Activated CD4-positive, alpha-beta T cell treated with anti-CD3 and anti-CD28 coated beads, Interleukin-2, amount 50 U/mL, for 16 hours (primary cell): Measurements from ENCODE around the gene DDX41.
"Not testable (repeated sequence)": the region's sequence is repeated elsewhere in the genome, so short reads cannot be mapped to it uniquely, and the experiment has no call there.

Source experiments
- DNase-seq: peaks from one replicate; pipeline ENCODE4 v3.0.0-alpha.2; 2020

DDX41 gene

DNA sequence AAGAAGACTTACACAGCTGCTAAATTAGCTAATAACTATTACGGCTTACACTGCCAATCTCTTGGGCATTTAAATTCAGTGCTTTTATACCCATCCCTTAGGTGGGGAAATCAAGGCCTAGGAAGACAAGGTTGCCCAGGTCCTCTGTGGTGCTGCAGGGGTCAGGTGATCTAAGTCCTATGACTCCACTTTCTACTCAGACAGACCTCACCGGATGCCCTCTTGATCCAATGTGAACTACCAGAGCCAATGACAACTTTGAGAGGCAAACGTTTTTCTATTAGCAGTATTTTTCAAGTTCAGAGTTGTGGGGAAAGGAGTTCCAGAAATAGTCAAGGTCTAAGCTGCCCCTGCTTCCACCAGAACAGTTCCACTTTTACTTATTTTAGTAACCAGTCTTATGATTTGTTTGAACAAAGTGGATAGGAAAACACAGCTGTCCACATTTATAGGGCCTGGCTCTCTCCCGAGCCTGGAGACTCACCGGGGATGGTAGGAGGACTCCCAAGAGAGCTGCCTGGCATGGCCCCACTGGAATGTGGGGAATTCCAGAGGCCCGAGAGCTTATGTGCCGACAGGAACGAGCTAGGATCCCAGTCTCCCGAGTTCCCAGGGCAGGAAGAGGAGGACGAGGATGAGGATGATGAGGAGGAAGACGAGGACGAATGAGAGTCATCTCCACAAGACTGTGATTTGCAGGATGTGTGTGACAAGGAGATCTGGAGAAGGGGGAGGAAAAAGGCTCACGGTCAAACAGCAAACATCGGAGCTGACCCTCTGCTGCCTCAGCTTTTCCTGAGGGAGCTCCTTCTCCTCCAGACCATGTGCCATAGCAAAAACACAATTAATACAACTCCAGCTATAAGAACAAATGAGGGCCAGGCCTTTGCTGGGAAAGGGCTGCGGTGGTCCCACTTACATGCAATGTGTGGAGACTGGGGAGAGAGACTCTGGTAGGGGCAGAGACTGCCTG lies 20.9 kb upstream of the DDX41 start:
- DNase-seq = no peak

DNA sequence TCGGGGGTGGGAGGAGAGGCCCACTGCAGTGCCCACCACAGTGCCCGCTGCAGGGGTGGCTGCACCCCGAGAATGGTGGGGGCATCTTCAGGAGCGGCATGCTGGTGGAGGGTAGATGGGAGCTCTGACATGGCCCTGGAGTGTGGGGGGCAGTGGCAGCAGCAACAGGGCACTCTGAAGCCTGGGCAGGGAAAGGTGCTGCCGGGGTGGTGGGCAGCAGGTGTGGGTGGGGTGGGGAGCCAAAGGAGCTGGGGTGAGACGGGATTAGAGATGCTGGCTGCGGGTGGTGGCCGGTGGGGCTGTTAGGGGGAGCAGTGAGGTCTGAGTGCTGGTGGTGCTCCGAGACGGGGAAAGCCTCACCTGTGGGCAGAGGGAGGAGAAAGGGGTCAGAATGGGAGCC lies 19.6 kb upstream of the DDX41 start:
- DNase-seq = no peak

DNA sequence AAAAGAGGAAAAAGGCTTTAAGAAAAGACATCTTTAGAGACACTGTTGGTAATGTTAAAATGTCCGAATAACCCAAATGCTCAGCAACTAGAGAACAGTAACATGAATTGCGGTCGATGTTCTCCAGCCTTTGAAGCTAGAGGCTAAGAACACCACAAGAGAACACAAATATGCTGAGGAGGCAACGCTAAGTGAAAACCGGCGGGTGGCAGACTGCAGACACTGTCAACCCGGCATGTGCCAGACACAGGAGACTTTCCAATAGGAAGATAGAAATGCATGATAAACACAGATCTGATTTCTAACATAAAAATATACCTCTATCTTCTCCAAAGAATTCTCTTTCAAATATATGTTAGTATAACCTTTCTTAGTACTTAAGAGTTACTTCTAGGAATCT lies 18.4 kb upstream of the DDX41 start:
- DNase-seq = no peak

DNA sequence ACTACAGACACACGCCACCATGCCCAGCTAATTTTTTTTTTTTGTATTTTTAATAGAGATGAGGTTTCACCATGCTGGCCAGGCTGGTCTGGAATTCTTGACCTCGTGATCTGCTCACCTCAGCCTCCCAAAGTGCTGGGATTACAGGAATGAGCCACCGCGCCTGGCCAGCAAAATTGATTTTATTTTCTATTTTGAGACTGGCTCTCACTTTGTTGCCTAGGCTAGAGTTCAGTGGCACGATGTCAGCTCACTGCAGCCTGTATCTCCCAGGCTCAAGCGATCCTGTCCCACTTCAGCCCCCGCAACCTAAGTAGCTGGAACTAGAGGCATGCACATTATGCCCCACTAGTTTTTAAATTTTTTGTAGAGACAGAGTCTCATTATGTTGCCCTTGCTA lies 17.7 kb upstream of the DDX41 start:
- DNase-seq = not testable (repeated sequence)

DNA sequence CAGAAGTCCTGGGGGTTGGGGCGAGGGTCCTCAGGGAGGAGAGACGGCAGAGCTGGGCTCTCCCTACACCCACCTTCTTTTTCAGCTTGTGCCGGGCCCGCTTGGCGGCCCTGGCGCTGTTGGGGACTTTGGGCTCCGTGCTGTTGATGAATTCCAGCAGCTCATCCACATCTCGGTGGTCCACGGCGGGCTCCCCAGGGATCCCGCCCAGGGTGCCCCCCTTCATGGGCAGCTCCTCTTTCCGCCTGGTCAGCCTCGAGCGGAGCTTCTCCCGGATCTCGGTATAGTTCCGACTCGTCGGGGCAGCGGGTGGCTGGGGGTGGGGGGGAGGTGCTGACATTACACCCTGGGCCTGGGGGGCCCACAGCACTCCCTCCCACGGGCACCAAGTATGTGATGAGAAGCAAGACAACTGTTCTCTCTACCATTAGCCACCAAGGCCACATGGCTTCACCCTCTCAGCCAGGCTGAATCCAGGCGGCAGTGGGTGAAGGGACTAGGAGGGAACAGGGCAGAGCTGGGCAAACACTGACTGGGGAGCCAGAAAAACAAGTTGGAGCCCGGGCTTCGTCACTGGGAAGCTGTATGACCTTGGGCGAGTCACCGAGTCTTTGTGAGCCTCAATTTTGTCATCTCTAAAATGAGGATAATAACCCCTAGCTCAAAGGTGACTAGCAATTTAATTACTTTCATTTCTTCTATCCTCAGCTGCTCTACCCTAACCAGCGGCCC lies 14.6 kb upstream of the DDX41 start:
- no peak for DNase-seq

DNA sequence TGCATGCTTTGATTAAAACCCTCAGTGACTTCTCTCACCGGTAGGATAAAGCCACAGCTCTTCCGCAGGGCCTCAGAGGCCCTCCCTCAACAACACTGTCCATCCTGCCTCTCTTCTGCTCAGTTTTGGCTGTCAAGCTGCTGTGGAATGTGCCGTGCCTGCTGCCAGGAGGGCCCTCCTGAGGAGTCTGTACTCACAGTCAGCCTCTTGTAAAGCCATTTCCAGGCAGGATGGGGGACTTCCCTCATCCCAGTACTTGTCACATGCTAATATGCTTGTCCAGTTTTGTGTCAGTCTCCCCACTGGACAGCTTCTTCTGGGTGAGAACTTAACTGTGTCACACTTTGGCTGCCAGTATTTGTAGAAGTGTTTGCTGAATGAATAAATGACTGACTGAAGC lies 13.9 kb upstream of the DDX41 start:
- no peak for DNase-seq

DNA sequence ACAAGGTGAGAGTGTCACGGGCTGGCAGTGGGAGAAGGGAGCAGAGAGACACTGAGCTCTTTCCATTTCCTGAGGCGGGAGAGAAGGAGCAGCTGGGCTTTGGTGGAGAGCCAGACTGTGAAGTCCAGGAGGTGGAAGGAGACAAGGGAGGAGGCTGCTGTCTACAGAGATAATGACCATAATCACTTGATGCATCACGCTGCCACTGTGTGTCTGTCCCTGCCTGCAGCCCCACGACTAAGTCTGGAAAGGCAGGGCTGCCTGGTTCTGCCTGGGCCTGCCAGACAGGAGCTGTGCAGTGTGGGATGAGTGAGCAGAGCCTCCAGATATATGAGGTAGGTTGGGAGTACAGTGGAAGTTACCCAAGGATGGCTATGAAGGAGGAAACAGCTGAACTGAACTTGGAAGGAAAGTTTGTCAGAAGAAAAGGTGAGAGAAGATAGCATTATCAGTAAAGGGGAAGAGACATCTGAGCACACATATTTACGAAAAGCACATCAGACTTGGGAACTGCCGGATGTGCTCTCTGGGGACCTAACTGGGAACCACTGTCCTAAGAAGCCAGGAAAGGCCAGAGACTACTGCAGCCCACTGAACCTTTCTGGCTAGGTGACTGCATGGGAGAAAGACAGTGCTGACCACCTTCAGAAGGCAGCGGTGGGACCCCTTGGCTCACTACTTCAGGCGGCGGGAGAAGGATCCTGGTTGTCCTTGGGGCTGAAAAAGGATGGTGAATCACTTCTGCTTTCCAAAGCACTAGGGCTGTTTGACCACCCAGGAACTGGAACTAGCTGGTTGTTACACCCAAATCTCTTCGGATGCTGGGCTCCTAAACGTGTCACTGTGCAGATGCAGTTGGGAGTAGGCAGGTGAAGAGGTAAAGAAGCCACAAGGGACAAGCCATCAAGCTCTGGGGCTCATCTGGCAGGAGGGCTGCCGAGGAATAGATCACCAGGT lies 12.8 kb upstream of the DDX41 start:
- no peak for DNase-seq

DNA sequence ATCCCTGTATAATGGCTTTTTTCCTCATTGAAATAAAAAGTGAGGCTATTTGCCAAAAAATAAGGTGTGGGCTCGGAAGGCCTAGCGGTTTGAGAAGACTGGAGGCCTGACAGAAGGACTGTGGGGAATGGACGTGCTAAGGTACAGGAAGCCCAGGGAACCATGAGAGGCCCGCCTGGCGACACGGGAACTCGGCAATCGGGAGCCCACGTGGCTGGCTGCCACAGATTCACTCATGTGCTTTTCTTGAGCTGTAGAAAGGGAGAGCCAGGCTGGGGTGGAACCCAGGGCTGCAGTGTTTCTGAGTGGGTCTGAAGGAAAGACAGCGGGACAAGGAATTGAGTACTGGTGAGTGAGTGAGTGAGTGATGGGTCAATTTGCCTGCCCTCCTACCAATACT lies 11.9 kb upstream of the DDX41 start:
- no peak for DNase-seq

DNA sequence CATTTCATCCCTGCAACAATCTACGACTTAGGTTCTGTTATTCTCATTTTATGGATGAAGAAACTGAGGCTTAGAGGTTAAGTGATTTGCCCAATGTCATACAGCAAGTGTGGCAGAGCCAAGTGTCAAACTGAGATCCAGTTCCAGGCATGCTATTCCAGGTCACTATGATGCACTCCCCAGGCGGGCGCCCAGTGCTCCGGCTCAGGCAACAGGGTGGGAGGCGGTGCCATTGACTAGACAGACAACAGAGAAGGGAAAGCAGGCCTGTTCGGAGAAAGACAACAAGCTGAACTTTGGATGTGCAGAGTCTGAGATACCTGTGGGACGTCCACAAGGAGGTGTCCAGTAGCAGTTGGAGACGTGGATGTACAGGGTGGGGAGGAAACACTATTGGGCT lies 10.8 kb upstream of the DDX41 start:
- DNase-seq = no peak

DNA sequence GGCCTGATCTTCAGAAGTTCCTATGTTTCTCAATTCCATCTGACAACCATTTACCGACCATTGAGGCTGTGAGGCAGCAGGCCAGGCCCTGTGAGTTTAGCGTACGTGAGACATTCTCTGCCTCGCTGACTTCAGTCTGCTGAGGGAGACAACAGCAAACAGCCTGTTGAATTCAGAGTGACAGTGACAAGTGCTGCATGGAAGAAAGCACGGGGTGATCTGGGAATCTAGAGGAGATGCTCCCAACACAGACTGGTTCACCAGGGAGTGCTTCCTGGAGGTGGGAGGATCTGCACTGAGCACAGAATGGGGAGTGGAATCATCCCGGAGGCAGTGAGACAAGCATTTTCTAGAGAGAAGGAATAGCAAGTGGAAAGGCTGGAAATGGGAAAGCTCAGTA lies 10.0 kb upstream of the DDX41 start:
- DNase-seq = no peak

DNA sequence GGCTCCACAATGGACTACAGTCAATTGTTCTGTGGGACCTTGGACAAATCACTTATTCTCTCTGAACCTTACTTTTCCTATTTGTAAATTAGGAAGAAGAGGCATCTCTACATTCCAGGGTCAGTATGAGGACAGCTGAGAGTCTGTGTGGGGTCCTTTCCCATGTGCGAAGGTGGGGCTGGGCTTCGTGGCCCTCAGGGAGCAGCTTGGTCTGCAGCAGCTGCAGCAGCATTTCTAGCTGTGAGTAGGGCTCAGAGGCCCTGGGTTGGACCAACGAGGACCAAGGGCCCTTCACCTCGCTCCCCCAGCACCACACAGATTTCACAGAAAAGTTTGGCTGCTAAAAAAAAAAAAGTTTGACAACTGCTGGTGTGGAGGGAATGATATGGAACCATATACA lies 9.4 kb upstream of the DDX41 start:
- DNase-seq = no peak

DNA sequence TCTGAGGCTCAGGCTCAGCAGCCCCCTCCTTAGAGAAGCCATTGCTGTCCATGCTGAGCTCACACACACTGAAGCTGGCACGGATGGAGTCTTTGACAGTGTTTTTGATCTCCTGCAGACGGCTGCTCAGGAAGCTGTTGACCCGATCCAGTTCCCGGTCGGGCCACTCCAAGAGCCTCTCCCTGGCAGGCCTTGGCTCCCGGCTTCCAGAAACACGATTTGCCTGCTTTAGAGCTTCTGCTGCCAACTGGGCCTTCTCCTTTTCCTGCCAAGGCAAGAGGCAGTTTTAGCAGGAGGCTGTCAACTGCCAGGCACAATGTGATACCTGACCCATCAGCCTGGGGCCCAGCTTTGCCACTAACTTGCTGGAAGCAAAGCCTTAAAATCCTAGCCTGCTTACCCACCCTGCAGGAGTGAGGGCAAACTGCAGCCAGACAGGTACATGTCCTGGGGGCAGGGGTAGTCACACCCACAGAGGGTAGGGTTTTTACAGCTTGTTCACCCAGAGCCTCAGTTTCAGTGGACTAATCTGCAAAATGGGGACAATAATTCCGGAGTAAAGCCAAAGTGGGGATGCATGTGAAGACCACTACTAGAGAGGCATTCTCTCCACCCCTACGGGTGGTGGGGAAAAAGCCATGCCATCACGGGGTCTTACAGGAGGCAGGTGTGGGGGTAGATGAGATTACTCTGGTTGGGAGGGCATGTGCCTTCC lies 8.3 kb upstream of the DDX41 start:
- DNase-seq = no peak

DNA sequence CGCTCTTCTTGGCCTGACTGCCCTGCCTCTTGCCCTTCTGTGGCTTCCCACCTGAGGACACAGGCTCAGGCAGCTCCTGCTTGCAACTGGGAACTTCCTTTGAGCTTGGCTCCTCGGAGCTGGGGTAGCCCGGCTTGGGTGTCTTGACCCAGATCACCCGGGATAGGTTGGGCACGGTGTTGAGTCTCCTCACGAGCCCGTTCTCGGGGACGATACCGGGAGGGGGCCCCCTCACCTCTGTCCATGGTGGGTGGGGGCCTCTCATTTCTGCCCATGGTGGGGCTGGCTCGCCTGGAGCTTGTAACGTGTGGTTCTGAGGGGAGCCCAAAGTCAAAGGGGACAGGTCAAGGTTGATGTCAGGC lies 7.8 kb upstream of the DDX41 start:
- DNase-seq = no peak

DNA sequence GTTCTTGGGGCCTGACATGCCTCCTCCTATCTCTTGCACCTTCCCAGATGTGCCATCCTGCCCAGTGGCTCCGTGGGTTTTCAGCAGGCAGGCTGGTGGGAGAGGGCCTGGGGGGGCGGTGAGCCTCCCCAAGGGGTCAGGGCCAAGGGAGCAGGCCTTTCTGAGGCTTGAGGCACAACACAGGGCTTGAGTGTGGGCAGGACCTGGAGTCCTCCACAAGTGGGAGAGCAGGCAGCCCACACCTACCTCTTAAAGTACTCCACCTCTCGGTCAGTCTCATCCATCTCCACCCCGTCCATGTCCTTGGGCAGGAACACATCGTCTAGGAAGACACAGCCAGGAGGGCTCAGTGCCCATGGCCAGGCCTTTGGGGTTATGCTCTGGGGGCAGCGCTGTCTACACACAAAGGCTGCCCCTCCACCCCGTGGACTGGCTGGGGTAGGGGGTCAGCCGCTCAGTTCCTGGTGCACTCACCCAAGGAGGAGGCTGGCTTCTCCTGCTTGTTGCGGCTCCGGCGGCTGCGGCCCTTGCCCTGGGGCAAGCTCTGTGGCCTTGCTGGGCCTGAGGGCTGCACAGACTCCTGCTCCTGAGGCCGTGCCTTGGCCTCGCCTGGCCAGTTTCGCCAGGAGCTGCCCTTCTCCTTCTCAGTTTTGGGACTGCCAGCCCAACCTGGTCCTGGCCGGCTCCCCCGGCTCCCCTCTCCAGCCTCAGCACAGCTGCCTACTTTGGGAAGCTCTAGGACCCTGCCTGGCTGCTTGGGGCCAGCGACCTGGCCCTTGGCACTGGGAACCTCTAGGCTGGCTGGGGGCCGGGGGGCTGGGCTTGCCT lies 7.2 kb upstream of the DDX41 start:
- no peak for DNase-seq

DNA sequence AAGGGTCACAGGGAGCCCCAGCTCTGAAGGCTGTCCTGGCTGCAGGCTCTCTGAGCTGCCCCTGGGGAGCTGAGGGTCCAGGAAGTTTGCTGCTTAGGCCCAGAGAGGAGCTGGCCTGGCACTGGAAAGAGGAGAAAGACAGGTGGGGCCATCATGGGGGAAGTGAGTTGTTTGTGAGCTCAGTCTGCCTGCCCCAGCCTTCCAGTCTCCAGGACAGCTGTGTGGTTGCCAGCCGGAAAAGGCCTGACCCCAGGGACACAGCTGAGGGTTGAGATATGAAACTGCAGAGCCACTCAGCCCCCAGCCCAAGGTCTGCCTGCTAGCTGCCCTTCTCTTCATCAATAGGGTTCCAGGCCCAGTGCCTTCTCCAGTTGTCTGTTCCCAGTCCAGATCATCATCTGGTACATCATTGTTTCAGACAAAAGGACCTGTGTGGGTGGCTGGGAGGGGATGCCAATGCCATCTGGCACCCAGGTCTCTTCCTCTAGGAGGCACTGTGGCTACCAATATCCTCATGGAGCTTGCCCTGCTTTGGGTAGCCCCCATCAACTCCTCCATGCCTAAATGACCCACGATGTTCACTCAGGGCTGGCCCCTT lies 4.3 kb upstream of the DDX41 start:
- DNase-seq = no peak

DNA sequence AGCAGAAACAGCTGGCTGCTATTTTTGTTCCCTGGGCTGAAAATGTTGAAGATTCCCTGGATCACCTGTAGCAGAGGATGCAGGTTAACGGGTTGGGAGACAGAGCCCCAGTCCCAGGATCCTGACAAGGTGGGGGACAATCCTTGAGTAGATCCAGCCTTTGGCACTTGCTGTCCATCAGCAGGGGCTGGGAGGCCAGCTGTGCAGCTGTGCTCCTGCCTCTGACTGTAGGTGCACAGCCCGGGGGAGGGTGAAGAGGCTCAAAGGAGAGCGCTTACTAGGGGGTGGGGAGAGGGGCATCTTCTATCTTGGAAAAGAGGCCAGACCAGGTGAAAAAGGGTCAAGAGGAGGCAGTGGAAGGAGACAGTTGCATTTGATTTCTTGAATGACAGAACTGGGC lies 3.5 kb upstream of the DDX41 start:
- no peak for DNase-seq

DNA sequence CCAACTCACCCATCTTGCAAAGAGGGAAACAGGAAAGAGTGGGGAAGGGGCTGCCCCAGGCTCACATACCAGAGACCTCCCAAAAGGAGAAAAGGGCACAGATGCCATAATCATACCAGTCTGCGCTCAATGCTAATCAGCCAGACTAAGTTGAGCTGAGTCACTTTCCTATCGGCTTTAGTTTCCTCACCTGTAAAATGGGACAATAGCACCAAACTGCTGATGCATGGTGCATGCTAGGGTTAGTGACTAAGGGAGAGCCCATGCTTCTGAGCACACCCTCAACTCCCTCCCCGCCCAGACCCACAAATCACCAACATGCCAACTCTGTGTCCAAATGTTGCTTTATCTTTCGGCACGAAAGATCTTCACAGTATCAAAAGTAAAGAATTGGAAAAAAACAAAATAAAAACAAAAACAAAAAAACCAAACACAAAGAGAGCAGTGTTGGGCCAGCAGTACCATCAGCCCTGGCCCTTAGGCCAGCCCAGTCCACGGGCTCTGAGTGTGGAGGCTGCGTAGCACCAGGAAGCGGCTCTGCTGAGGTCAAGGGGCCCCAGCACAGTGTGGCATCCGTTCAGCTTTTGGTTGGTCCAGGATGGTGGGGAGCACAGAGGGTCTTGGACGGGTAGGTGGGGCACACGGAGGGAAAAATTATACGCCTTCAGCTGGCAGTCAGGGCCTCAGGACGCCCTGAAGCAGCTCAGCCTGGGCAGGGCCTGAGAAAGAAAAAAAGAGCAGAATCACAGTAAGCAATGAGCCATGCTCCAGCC lies 2.9 kb upstream of the DDX41 start:
- DNase-seq = no peak

DNA sequence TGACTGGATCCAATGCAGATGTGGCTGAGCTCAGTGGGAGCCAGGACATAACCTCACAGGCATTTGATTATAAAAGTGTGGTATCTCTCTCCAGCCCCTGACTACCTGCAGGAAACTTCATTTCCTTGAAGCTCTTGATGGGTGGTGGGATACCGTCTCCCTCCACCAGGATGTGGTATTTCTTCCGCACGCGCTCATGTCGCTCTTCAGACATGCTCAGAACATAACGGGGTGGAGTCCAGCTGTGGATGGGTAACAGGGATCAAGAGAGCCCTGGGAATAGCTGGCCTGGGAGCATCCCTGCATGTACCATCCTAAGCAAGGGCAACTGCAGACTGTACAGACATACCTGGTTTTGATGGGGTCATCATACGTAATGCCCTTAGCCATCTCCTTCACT lies 1.2 kb downstream of the DDX41 start:
- no peak for DNase-seq

DNA sequence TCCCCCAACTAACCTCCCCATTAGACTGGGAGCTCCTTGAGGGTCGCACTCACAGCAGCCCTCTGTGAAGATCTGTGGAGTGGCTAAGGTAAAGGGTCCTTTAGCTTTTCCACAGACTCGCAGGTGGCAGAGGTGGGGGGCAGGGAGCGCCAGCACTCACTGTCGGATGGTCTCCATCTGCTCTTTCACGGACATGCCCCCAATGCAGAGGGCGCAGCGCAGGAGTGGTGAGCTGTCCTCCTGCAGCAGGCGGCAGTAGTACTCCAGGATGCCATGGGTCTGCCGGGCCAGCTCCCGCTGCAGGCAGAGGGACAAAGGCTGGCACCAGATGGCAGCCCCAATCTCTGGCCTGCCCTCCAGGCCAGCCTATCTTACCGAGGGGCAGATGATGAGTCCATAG lies 2.2 kb downstream of the DDX41 start:
- DNase-seq = no peak

DNA sequence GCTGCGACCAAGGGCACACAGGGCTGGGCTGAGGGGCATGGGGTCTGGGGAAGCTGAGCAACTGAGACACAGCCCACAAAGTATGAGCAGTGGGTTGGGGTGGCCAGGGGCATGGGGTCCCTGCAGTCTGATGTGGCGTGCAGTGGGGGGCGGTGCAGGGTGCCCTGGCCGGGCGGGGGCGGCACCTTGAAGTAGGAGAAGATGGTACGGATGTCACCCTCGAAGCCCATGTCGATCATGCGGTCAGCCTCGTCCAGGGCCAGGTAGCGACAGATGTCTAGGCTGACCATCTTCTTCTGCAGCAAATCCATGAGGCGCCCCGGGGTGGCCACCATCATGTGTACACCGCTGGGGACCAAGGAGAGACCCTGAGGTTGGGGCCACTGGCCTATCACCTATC lies 3.3 kb downstream of the DDX41 start:
- DNase-seq = no peak
